ENCODE data around the gene GH2. TPM values are rescaled to one million over a fixed set of nuclear protein-coding genes. Genes with fewer than 3 reads are reported as not detected.

The GH2 gene
- total and polyA plus RNA-seq, 2 donors (not counting 3 experiments of a cell fraction or from before 2014, with no cell fraction given): not detected

GRCh38 chr17:63855185-63855584 is 26.6 kb downstream of the GH2 start:
- Histone ChIP-seq H3K27me3 (ENCODE audit: control insufficient read depth in 2 of 2, insufficient read depth in 2 of 2, low read length in 2 of 2) (peaks cover 6 to 15% of the 10 kb centered on the region in 2 experiments), H3K27ac (ENCODE audit: insufficient read depth, low read depth, low read length) (no peak overlapping the region), H3K9ac (replicated peaks; ENCODE audit: extremely low read depth, insufficient read depth, low read length) (no peak overlapping the region), H3K9me1 (replicated peaks; ENCODE audit: control insufficient read depth, extremely low read depth, insufficient read depth, low read length) (no peaks in the 10 kb centered on the region), H3K4me1 (ENCODE audit: control insufficient read depth, extremely low read depth, insufficient read depth, low read length) (no peaks in the 10 kb centered on the region), H3K79me2 (ENCODE audit: control insufficient read depth, insufficient read depth, low read length) (no peaks in the 10 kb centered on the region), H3K4me3 (replicated peaks in 1 of 3; ENCODE audit: insufficient read depth in 1 of 3, low read depth in 1 of 3, low read length in 3 of 3) (no peak overlapping the region), H3K9me3 (replicated peaks; ENCODE audit: control insufficient read depth, insufficient read depth, low read length) (no peaks in the 10 kb centered on the region), H3K4me2 (ENCODE audit: insufficient read depth, low read length) (no peak overlapping the region), H4K20me1 (replicated peaks; ENCODE audit: control insufficient read depth, extremely low read depth, insufficient read depth, low read length) (no peaks in the 10 kb centered on the region), H2AFZ (ENCODE audit: low read depth, low read length) (no peak overlapping the region), H3K36me3 (ENCODE audit: control insufficient read depth in 2 of 2, extremely low read depth in 1 of 2, insufficient read depth in 2 of 2, low read length in 2 of 2) (no peaks in the 10 kb centered on the region)
- no TSS peak for BruUV-seq (replicated peaks)
- TF ChIP-seq POLR2A (IDR thresholded peaks at IDR 0.05; ENCODE audit: low read depth, low read length): no peak
- no peak for TF ChIP-seq CTCF (IDR thresholded peaks at IDR 0.05; ENCODE audit: extremely low read depth in 1 of 2, insufficient read depth in 1 of 2, low read depth in 1 of 2, low read length in 2 of 2)
- TF ChIP-seq POLR2AphosphoS5 (IDR thresholded peaks at IDR 0.05; ENCODE audit: insufficient read depth, low read depth, low read length): no peak
- no peak for TF ChIP-seq GATA2 (IDR thresholded peaks at IDR 0.05; ENCODE audit: insufficient read depth, insufficient read length, low read depth, low read length)
- TF ChIP-seq FOS (IDR thresholded peaks at IDR 0.05; ENCODE audit: borderline replicate concordance, insufficient read depth, low read length): no peak
- TF ChIP-seq MAX (IDR thresholded peaks at IDR 0.05; ENCODE audit: insufficient read depth, insufficient read length): no peak
- no peak for TF ChIP-seq EZH2 (IDR thresholded peaks at IDR 0.05; ENCODE audit: borderline replicate concordance, low read depth, low read length, severe bottlenecking)
- TF ChIP-seq MYC (IDR thresholded peaks at IDR 0.05; ENCODE audit: low read depth, low read length): no peak
- no peak for TF ChIP-seq JUN (IDR thresholded peaks at IDR 0.05; ENCODE audit: borderline replicate concordance, insufficient read depth, insufficient read length, low read depth)
- FAIRE-seq (no peak), DNase-seq (ENCODE audit: low read depth, low spot score) (no peak)
- ChIA-PET CTCF (interaction anchor here (0.8 to 0.9 kb wide), 2 partner anchors 11 to 14 kb away, joined by 3 read pairs; no protein-coding TSS in a partner anchor), POLR2A (no interaction called here)
- dilution Hi-C loops (cut with MboI; ENCODE audit: extremely low pct_ligation_motif_present, low sequenced_read_pairs): no loop called here
- intact Hi-C loops (cut with micrococcal nuclease): no loop called here
